Measurements from ENCODE around the gene PHETA2.

PHETA2 gene

GRCh38 chr22:42074132-42074811 lies at the start of gene PHETA2:
Gene PHETA2, plus strand, starts transcription at chr22:42074248. Its CDS starts 3,046 bp downstream, at chr22:42077294.
- peak in 1 of 2 donors; percentile 29 for DNase-seq (ENCODE audit: extremely low read depth in 1 of 2, low read depth in 1 of 2)

- no peak for DNase-seq (ENCODE audit: extremely low read depth in 1 of 2, low read depth in 1 of 2)
Measured at GRCh38 chr22:42025421-42025820, 48.6 kb upstream of the PHETA2 start.

GRCh38 chr22:42026705-42027104 lies 47.3 kb upstream of the PHETA2 start:
- DNase-seq (ENCODE audit: extremely low read depth in 1 of 2, low read depth in 1 of 2), result no peak

GRCh38 chr22:42033263-42034181 lies 40.5 kb upstream of the PHETA2 start:
- DNase-seq (ENCODE audit: extremely low read depth in 1 of 2, low read depth in 1 of 2), result no peak

GRCh38 chr22:42035256-42035655 lies 38.8 kb upstream of the PHETA2 start:
- no peak for DNase-seq (ENCODE audit: extremely low read depth in 1 of 2, low read depth in 1 of 2)

- DNase-seq (ENCODE audit: extremely low read depth in 1 of 2, low read depth in 1 of 2), result no peak
Measured at GRCh38 chr22:42039271-42039670, 34.8 kb upstream of the PHETA2 start.

- no peak for DNase-seq (ENCODE audit: extremely low read depth in 1 of 2, low read depth in 1 of 2)
Measured at GRCh38 chr22:42041784-42042183, 32.3 kb upstream of the PHETA2 start.

- DNase-seq (ENCODE audit: extremely low read depth in 1 of 2, low read depth in 1 of 2), result no peak
Measured at GRCh38 chr22:42050641-42051180, 23.3 kb upstream of the PHETA2 start.

- no peak for DNase-seq (ENCODE audit: extremely low read depth in 1 of 2, low read depth in 1 of 2)
Measured at GRCh38 chr22:42052765-42053164, 21.3 kb upstream of the PHETA2 start.

GRCh38 chr22:42056757-42057511 lies 17.1 kb upstream of the PHETA2 start:
- DNase-seq (ENCODE audit: extremely low read depth in 1 of 2, low read depth in 1 of 2), result no peak

GRCh38 chr22:42060489-42060888 lies 13.6 kb upstream of the PHETA2 start:
- no peak for DNase-seq (ENCODE audit: extremely low read depth in 1 of 2, low read depth in 1 of 2)

GRCh38 chr22:42061041-42061440 lies 13.0 kb upstream of the PHETA2 start:
- DNase-seq (ENCODE audit: extremely low read depth in 1 of 2, low read depth in 1 of 2), result no peak

- no peak for DNase-seq (ENCODE audit: extremely low read depth in 1 of 2, low read depth in 1 of 2)
Measured at GRCh38 chr22:42062506-42063170, 11.4 kb upstream of the PHETA2 start.

- DNase-seq (ENCODE audit: extremely low read depth in 1 of 2, low read depth in 1 of 2), result no peak
Measured at GRCh38 chr22:42064629-42065028, 9.4 kb upstream of the PHETA2 start.

- DNase-seq (ENCODE audit: extremely low read depth in 1 of 2, low read depth in 1 of 2), result no peak
Measured at GRCh38 chr22:42065438-42066125, 8.5 kb upstream of the PHETA2 start.

GRCh38 chr22:42066126-42066761 lies 7.8 kb upstream of the PHETA2 start:
- no peak for DNase-seq (ENCODE audit: extremely low read depth in 1 of 2, low read depth in 1 of 2)

GRCh38 chr22:42066937-42067336 lies 7.1 kb upstream of the PHETA2 start:
- DNase-seq (ENCODE audit: extremely low read depth in 1 of 2, low read depth in 1 of 2), result no peak

GRCh38 chr22:42067671-42068251 lies 6.3 kb upstream of the PHETA2 start:
- no peak for DNase-seq (ENCODE audit: extremely low read depth in 1 of 2, low read depth in 1 of 2)

- no peak for DNase-seq (ENCODE audit: extremely low read depth in 1 of 2, low read depth in 1 of 2)
Measured at GRCh38 chr22:42068291-42068690, 5.8 kb upstream of the PHETA2 start.

Measured in stimulated activated CD8-positive, alpha-beta memory T cell treated with anti-CD3 and anti-CD28 coated beads, Interleukin-7, amount 100 ng/mL, for 48 hours (primary cell).